CD4-positive, alpha-beta T cell treated with Interleukin-17A for 1 hour (primary cell): ENCODE measurements around the gene WDR33.
"Not testable (repeated sequence)": the region's sequence is repeated elsewhere in the genome, so short reads cannot be mapped to it uniquely, and the experiment has no call there.

Experiments
- DNase-seq: peaks from one replicate; pipeline ENCODE4 v3.0.0-alpha.2; 2020

Gene WDR33

DNA sequence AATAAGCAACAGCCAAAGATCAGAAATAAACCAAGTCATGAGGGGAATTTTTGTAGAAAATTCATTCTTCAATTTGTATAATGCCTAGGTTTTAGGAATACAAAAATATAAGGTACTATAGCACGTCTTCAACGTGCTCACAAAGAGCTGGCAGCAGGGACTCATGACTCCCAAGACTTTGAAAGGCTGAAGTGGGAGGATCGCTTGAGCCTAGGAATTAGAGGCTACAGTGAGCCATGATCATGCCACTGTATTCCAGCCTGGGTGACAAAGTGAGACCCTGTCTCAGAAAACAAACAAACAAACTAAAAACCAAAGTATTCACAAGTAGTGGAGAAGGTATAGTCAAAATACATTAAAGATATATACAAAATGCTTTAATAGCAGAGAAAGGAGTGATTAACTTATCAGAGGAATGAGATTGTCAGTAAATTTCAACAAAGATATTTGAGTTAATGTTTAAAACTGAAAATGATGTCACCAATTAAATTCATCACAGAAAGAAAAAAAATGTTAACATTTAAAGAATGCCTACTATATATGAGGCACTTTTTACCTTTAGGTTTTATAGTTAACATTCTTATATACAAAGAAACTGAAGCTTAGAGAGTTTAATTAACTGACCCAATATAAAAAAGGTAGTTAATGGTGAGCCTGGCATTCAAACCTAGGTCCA, 3.2 kb downstream of the WDR33 start:
- no peak for DNase-seq

DNA sequence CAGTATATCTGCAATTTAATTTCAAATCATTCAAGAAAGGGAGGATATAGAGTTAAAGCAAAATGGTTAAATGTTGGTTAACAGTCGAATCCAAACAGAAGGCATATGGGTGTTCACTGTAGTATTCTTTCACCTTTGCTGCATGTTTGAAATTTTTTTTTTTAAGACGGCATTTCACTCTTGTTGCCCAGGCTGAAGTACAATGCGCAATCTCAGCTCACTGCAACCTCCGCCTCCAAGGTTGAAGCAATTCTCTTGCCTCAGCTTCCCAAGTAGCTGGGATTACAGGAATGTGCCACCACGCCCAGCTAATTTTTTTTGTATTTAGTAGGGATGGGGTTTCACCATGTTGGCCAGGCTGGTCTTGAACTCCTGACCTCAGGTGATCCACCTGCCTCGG, 4.1 kb downstream of the WDR33 start:
- not testable (repeated sequence) for DNase-seq

DNA sequence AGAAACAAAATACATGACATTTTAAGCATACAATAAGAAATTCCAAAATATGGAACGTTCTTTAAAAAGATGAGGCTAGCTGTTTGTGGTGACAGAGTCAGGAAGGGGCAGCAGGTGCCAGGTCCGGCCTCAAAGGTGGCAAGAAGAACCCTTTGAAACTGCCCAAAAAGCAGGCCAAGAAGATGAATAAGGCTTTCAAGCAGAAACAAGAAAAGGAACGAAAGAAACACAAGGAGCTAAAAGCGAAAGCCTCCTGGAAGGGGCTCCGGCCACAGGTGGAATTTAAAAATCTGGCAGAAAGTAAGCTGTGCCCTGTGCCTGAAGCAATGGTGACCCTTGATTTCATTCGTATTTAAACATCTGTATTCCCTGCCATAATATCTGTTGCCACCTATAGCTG, 5.5 kb downstream of the WDR33 start:
- no peak for DNase-seq

DNA sequence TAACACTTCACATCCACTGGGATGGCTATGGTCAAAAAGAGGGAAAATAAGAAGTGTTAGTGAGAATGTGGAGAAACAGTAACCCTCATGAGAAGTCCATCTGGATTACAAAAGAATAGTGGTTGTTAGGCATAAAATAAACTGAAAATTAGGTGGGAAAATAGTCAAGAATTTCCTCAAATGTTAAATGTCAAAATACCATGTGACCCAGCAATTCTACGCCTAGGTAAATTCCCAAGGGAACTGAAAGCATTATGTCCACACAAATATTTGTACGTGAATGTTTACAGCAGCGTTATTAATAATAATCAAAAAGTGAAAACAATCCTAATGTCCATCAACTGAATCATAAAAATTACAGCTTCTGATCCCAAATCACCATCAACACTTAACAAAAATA, 11.0 kb downstream of the WDR33 start:
- DNase-seq, result no peak

DNA sequence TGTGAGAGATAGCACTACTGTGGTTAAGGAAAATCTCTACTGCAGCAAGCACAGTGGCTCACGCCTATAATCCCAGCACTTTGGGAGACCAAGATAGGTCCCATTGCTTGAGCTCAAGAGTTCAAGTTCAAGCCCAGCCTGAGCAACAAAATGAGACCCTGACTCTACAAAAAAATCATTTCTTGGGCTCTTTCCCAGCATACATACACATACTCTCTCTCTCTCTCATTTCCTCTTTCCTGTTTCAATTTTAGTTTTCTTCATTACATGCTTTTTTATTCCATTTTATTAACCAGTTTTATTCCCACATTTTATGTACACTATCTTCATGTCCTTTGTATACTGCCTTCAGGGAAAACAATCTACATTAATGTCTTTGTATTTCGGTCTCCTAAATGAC, 14.6 kb downstream of the WDR33 start:
- DNase-seq, result no peak

DNA sequence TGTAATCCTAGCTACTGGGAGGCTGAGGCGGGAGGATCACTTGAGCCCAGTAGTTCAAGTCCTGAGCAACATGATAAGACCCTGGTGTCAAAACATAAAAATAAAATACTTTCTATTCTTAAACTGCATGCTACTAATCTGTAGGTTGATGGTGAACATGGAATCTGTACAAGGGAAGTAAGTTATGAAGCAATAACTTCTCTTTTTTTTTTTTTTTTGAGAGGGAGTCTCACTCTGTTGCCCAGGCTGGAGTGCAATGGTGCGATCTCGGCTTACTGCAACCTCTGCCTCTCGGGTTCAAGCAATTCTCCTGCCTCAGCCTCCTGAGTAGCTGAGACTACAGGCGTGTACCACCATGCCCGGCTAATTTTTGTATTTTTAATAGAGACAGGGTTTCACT, 16.1 kb downstream of the WDR33 start:
- not testable (repeated sequence) for DNase-seq

DNA sequence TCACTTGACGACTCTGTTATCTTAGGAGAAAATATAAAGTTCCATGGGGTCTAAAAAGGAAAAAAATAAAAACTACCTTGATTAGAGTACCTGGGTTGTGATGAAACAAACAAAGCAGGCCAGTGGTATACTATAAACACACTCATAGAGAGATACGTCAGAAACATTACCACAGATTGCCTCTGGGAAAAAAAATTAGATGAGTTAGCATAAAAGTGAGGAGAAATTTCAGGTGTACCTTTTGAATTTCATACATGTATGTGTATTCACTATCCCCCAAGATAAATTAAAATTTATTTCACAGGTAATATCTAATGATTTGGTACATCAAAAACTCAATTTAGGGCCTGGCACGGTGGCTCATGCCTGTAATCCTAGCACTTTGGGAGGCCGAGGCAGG, 18.2 kb downstream of the WDR33 start:
- DNase-seq, result no peak

DNA sequence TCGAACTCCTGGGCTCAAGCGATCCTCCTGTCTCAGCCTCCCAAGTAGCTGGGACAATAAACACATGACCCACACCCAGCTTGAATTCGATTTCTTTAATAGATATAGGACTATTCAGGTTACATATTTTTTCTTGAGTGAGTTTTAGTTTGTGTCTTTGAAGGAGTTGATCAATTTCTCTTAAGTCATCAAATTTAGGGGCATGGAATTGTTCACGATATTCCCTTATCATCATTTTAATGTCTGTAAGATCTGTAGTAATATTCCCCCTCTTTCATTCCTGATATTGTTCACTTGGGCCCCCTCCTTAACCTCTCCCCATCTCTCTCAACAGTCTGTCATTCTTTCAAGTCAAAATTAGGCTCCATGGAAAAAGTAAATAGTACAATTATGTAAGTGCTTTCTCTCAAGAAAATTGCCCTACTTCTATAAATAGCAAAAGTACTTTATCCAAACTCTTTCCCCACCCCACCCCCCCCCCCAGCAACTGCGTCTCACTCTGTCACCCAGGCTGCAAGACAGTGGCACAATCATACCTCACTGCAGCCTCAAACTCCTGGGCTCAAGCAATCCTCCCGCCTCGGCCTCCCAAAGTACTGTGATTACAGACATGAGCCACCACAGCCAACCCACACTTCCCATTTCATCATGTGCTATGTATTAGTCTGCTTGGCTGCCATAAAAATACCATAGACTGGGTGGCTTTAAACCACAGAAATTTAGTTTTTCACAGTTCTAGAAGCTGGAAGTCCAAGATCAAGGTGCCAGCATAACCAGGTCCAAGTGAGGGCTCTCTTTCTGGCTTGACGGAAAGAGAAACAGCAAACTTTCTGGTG, 20.1 kb downstream of the WDR33 start:
- no peak for DNase-seq

DNA sequence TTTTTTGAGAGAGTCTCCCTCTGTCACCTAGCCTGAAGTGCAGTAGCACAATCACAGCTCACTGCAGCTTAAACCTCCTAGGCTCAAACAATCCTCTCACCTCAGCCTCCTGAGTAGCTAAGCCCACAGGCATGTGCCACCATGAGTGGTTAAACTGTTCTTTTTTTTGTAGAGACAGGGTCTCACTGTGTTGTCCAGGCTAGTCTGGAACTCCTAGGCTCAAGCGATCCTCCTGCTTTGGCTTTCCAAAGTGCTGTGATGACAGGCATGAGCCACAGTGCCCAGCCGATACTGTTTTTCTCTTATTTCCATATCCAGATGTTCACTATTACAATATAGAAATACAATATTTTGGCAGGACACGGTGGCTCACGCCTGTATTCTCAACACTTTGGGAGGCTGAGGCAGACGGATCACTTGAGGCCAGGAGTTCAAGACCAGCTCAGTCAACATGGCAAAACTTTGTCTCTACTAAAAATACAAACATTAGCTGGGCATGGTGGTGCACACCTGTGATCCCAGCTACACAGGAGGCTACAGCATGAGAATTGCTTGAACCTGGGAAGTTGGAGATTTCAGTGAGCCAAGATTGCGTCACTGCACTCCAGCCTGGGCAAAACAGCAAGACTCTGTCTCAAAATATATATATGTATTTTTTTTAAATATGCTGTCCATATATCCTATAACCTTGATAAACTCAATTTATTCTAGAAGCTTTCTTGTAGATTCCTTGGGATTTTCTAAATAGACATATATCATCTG, 24.7 kb downstream of the WDR33 start:
- no peak for DNase-seq

DNA sequence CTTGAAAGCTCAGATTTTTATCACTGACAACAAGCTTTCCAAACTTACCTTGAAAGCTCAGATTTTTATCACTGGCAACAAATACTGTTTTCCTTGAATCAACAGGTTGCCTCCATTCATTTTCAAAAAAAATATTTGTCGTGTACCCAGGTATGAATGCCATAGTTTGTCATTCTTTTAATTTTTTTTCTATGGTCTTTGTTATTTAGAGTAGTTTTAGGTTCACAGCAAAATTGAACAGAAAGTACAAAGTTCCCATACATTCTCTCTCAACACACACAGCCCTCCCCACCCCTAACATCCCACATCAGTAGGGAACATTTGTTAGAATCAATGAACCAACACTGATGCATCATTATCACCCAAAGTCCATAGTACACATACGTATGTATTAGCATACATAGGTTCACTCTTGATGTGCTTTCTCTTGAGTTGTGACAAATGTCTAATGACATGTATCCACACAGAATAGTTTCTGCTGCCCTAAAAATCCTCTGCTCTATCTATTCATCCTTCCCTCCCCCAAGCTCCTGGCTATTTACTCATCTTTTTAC, 25.9 kb downstream of the WDR33 start:
- DNase-seq, result no peak

DNA sequence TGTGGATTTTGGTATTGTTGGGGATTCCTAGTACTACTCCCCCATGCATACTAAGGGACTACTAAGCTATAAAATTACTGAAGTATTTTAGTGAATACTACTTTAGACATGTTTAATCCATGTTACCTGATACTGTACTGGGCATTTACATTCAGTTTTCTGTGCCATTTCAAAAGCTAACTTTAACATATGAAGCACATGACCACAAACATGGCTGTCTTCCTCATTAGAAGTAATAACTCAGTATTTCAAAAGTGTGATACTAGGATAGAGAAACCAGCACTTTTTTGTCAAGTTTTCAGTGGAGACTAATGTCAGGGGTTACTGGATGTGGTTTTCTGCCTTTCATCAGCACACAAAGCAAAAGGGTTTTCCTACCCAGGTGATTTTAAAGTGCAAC, 27.9 kb downstream of the WDR33 start:
- DNase-seq, result no peak

DNA sequence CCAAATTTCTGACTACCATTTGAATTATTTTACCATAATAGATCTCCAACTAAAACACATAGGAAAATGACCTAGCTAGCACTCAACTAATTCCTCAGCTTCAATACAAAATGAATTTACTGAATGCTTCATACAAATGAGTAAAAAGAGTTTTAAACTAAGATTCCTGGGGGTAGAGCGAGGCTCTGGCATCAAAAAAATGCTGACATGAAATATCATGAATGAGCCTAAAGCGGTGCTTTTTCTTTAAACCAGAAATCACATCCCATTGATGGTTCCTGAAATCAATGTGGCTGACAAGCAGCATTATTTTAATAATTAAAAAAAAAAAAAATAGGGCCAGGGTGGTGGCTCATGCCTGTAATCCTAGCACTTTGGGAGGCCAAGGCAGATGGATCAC, 32.1 kb downstream of the WDR33 start:
- no peak for DNase-seq

DNA sequence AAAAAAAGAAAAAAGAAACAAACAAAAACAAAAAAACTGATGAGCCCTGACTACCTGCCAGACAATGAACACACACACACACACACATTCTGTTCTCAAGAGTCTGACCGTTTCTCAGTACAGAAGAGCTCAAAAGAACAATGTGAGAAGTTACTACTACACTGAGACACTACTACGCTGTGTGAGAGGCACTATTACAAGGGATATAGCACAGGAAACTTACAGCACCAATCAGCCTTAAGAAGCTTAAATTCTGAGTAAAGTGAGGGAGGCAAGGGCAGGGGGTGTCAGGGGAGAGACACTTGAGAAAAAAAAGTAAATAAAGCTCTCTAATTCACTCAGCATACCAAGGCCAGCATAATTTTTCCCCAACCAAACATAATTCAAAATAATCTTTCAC, 32.5 kb downstream of the WDR33 start:
- DNase-seq, result no peak

DNA sequence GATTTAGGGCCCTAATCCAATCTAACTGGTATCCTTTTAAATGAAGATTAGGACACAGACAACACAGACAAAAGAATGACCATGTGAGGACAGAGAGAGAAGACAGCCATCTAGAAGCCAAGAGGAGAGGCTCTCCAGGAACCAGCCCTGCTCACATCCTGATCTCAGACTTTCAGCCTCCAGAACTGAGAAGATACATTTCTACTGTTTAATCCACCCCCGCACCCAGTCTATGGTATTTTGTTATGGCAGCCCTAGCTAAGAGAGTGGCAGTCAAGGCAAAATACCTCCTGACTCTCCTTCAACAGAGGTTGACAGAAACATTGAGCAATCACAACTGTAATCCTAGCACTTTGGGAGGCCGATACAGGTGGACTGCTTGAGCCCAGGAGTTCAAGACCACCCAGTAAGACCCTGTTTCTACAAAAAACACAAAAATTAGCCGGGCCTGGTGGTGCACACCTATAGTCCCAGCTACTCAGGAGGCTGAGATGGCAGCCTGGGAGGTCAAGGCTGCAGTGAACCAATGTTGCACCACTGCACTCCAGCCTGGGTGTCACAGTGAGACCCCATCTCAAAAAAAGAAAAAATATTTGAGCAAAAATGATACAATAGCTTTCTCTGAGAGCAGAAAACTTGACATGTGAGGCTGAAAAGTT, 34.7 kb downstream of the WDR33 start:
- no peak for DNase-seq

DNA sequence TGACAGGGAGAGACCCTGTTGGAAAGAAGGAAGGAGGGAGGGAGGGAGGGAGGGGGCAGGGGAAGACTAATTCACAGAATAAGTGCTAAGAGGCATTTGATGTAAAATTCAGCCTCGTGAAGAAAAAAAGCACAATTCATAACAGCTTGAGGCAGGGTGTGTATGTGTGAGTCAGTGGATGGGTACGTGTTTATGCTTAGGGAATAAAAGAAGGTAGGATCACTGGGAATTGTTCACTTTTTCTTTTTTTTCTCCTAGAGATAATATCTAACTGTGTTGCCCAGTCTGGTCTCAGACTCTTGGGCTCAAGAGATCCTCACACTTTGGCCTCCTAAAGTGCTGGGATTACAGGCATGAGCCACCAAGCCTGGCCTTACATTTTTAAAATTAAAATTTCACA, 39.2 kb downstream of the WDR33 start:
- no peak for DNase-seq

DNA sequence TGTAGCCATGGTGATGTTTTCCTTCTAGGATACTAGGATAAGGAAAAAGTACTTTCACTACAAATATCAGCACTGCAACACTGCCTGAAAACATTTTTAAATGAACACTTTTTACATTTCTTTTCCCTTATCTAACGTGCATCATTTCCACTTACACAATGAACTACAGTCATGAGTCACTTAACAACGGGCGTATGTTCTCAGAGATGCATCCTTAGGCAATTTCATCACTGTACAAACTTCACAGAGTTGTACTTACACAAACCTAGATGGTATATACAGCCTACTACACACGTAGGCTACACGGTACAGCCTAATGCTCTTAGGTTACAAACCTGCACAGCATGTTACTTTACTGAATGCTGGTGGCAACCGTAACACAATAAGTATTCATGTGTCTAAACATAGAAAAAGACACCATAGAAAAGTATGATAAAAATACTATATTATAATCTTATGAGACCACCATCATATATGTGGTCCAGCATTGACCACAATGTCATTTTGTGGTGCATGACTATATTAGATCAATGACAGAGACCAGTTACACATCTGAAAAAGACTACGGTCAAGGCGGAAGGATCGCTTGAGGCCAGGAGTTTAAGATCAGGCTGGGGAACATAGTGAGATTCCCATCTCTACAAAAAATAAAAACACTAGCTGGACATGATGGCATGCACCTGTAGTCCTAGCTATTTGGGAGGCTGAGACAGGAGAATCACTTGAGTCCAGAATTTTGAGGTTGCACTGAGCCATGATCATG, 39.8 kb downstream of the WDR33 start:
- DNase-seq, result no peak

DNA sequence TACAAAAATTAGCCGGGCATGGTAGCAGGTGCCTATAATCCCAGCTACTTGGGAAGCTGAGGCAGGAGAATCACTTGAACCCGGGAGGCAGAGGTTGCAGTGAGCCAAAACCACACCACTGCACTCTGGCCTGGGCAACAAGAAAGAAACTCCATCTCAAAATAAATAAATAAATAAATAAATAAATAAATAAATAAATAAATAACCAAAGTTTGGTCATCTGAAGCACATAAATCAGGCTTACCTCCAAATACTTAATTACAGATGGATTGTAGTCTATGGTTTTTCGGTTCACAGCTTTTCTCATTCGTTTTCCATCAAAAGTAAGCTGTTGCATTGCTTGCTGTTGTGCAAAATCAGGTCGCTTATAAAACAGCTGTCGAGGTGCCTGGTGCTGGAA, 40.4 kb downstream of the WDR33 start:
- not testable (repeated sequence) for DNase-seq

DNA sequence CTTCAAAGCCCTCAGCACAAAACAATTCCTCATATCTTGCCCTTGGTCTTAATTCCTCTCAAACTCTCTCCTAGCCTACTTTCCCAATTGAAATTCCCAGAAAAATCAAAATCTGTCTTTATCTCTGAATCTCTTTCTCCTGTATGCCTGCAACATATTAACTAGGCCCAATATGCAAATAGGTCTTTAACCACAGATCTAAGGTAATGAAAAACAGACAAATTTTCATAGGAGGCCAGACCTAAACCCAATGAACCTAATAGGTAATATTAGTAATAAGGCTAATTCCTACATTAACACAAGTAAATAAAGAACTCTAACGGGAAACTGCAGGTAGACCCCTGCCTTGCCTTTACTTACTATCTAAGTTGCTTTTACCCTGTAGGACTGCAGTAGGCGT, 41.4 kb downstream of the WDR33 start:
- DNase-seq, result no peak

DNA sequence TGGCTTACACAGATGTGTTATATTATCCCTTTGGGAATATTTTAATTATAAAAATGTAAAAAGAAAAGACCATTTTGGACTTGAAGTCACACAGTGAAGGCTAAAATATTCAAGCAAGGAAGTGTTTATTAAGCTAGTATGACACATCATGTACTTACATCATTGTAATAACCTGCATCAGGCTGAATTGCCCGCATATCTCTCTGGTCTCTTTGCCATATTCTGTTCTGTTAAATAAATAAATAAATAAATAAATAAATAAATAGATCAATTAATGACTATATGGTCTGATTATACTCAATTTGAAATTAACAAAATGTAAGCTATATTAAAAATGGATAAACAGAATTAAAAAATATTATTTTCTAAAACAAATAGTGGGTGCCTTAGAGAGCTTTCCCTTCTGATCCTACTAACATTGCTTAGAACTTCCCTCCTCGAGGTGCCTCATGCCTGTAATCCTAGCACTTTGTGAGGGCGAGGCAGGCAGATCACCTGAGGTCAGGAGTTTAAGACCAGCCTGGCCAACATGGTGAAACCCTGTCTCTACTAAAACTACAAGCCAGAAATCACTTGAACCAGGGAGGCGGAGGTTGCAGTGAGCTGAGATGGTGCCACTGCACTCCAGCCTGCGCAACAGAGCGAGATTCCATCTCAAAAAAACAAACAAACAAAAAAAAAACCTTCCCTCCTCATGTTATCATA, 42.0 kb downstream of the WDR33 start:
- DNase-seq, result no peak

DNA sequence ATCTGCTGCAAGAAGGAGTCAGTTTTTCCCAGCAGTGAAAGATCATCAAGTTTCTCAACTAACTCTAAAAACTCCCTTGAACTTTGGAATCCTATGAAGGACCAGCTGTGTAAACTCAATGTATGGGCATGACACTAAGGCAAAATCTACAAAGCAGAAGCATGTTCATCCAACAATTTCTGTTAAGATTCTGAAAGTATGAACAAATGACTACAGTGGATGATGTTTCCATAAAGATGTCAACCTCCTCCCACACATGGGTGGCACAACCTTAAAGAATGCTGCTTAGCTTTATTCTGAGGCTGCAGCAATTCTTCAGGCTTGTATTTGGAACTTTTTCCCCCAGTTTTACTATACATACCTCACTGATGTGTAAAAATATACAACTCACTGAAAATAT, 47.2 kb downstream of the WDR33 start:
- DNase-seq, result no peak

DNA sequence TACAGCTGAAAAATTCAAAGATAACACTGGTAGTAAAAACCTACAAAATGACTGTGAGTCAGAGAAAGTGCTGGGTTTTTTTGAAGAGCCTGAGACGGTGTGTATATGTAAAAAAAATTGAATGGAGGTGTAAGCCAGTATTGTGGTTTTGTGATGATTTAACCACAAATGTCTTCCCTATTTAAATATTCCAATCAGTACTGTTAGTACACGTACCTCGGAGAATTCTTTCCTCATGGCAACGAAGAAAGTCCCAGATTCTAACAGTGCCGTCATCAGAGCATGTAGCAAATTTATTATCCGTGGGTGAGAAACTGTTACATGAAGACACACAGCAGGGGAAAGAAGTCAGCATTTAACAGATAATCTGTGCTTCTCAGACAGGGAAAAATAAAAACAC, 48.1 kb downstream of the WDR33 start:
- no peak for DNase-seq

DNA sequence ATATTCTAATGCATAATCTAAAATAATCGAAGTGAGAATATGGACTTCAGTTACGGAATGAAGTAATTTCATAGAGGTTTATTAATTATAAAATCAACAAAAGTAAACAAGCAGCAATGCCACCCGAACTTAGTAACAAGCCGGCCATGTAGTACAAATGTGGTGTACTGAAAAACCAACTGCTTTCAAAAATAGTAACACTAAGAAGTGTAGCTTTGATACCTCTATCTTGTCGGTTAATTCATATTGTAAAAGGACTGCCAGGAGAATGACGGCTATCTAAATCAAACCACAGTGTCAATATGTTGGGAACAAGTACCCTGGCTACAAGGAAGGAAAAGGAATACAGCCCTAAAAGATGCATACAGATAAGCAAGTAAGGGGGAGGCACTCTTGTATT, 48.5 kb downstream of the WDR33 start:
- no peak for DNase-seq
